Measurements from ENCODE around the gene KIF6. TPM values are rescaled to one million over a fixed set of nuclear protein-coding genes. Genes with fewer than 3 reads are reported as not detected.

Gene KIF6
- total RNA-seq, 1 experiment from 2014 or later, result not detected

DNA sequence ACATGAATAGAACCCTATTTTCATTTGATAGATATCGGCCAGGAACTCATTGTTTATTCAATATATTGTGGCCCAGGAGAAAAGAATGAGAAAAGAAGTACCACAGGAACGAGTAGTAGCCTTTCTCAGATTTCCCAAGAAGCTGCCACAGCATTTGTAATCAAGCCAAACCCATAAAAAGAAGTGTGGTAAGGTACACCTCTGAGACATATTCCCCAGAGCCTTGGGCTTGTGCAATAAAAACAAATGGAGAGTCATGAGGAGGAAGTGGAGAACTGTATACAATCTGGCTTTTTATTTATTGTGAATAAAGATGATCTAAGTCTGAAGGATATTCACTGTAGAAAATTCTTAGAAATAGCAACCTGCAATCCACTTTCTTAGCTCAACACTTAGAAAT lies 36.7 kb downstream of the KIF6 start:
- no peak overlapping the region for H3K27ac ChIP-seq (ENCODE audit: low read depth, low read length)
- intact Hi-C loops (cut with micrococcal nuclease), result no loop called here

More for the DNA sequence above, 36.7 kb downstream of the KIF6 start:
- BruUV-seq (replicated peaks), result no TSS peak
- POLR2A ChIA-PET, result no interaction called here
- no peaks in the 10 kb centered on the region for H3K9me2 ChIP-seq (ENCODE audit: insufficient read depth)
- TF ChIP-seq POLR2A (IDR thresholded peaks at IDR 0.05; ENCODE audit: borderline replicate concordance, extremely low read depth, insufficient read depth, insufficient read length), result no peak
- no peak for TF ChIP-seq EGR1 (IDR thresholded peaks at IDR 0.05; ENCODE audit: low read depth)
- no peak for TF ChIP-seq SP1 (IDR thresholded peaks at IDR 0.05; ENCODE audit: low read depth)
- TF ChIP-seq TCF7L2 (IDR thresholded peaks at IDR 0.05; ENCODE audit: borderline replicate concordance, extremely low read depth, insufficient read depth, insufficient read length), result no peak
- no peak for TF ChIP-seq EZH2phosphoT487 (IDR thresholded peaks at IDR 0.05; ENCODE audit: borderline replicate concordance)
- no peak for TF ChIP-seq ZNF274 (IDR thresholded peaks at IDR 0.05; ENCODE audit: low read depth, low read length)
- TF ChIP-seq RAD21 (IDR thresholded peaks at IDR 0.05; ENCODE audit: low read depth), result no peak
- TF ChIP-seq ATF3 (IDR thresholded peaks at IDR 0.05), result no peak
- TF ChIP-seq JUND (IDR thresholded peaks at IDR 0.05), result no peak
- TF ChIP-seq CTCF (IDR thresholded peaks at IDR 0.05 in 2 of 3, conservative IDR thresholded peaks at IDR 0.05 in 1 of 3; ENCODE audit: borderline replicate concordance in 1 of 3, insufficient read depth in 1 of 3, low read depth in 2 of 3, low read length in 2 of 3), result no peak
- TF ChIP-seq FOSL1 (IDR thresholded peaks at IDR 0.05; ENCODE audit: low read depth), result no peak
- no peak for TF ChIP-seq CEBPB (IDR thresholded peaks at IDR 0.05; ENCODE audit: low read depth)
- no peak for TF ChIP-seq MAX (IDR thresholded peaks at IDR 0.05)
- TF ChIP-seq YY1 (IDR thresholded peaks at IDR 0.05; ENCODE audit: extremely low read depth, insufficient replicate concordance, low read depth, low read length), result no peak
- TF ChIP-seq ZFX (IDR thresholded peaks at IDR 0.05), result no peak
- no peak for TF ChIP-seq SIN3A (IDR thresholded peaks at IDR 0.05; ENCODE audit: low read depth)
- TF ChIP-seq ELF1 (IDR thresholded peaks at IDR 0.05; ENCODE audit: borderline replicate concordance, low read depth), result no peak
- TF ChIP-seq CBX3 (IDR thresholded peaks at IDR 0.05; ENCODE audit: low read depth), result no peak
- TF ChIP-seq POLR2AphosphoS5 (IDR thresholded peaks at IDR 0.05; ENCODE audit: low read depth, low read length), result no peak
- TF ChIP-seq, protein P1, sequence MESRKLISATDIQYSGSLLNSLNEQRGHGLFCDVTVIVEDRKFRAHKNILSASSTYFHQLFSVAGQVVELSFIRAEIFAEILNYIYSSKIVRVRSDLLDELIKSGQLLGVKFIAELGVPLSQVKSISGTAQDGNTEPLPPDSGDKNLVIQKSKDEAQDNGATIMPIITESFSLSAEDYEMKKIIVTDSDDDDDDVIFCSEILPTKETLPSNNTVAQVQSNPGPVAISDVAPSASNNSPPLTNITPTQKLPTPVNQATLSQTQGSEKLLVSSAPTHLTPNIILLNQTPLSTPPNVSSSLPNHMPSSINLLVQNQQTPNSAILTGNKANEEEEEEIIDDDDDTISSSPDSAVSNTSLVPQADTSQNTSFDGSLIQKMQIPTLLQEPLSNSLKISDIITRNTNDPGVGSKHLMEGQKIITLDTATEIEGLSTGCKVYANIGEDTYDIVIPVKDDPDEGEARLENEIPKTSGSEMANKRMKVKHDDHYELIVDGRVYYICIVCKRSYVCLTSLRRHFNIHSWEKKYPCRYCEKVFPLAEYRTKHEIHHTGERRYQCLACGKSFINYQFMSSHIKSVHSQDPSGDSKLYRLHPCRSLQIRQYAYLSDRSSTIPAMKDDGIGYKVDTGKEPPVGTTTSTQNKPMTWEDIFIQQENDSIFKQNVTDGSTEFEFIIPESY (IDR thresholded peaks at IDR 0.05; ENCODE audit: extremely low read depth, insufficient replicate concordance, low read length), result no peak
- no peak overlapping the region for H3K9ac ChIP-seq (ENCODE audit: low read length)
- no peak overlapping the region for H3K4me2 ChIP-seq (ENCODE audit: low read length)
- peaks cover 37% of the 10 kb centered on the region for H3K27me3 ChIP-seq (ENCODE audit: insufficient read depth, low read length)
- DNase-seq (ENCODE audit: low read depth, low spot score), result no peak
- no peak for ATAC-seq
- H3K36me3 ChIP-seq (ENCODE audit: control insufficient read depth in 1 of 2, insufficient read depth in 2 of 2, low read length in 2 of 2), result no peaks in the 10 kb centered on the region
- no peaks in the 10 kb centered on the region for H3K9me3 ChIP-seq (ENCODE audit: control insufficient read depth in 1 of 2, insufficient read depth in 1 of 2, low read depth in 1 of 2, low read length in 2 of 2)
- RAD21 ChIA-PET (ENCODE audit: low non-redundant PET in 1 of 2, low total read pairs in 2 of 2, uncharacterized antibody in 2 of 2, unreplicated experiment in 2 of 2), result no interaction called here
- no peaks in the 10 kb centered on the region for H3K79me2 ChIP-seq (ENCODE audit: insufficient read depth, low read length)
- H2AFZ ChIP-seq (ENCODE audit: low read depth, low read length, poor library complexity, severe bottlenecking), result no peak overlapping the region
- H4K20me1 ChIP-seq (ENCODE audit: insufficient read depth), result no peaks in the 10 kb centered on the region
- no peak overlapping the region for H3K4me3 ChIP-seq (replicated peaks in 1 of 2; ENCODE audit: low read depth in 1 of 2, low read length in 2 of 2)
- CTCF ChIA-PET, result no interaction called here
- no peaks in the 10 kb centered on the region for H3K4me1 ChIP-seq (ENCODE audit: control insufficient read depth in 1 of 2, insufficient read depth in 2 of 2, low read length in 2 of 2)
